GF-D8 (cell line): ENCODE measurements around the gene RFC5.
"Not testable (repeated sequence)": the region's sequence is repeated elsewhere in the genome, so short reads cannot be mapped to it uniquely, and the experiment has no call there.

Experiments
- DNase-seq: peaks from one replicate; lab custom pipeline; 2025; lab: John Stamatoyannopoulos, UW

Gene RFC5

DNA sequence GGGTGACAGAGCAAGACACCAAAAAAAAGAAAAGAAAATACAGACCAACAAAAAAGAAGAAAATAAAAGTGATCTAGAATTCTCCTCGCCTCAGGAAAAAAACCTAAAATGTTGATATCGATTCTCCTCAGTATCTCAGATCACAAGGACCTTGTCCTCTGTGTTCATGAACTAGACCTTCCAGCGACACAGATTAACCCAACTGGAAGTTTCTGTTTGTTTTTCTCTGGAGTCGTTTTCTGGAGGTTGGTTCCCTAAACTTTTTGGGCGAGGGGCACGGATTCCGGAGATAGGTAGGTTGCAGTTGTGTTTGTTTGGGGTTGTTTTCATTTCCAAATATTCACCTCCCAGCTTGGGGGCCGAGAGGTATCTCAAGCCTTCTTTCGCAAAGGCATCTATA lies 559 bp upstream of the RFC5 start:
- no peak for DNase-seq

DNA sequence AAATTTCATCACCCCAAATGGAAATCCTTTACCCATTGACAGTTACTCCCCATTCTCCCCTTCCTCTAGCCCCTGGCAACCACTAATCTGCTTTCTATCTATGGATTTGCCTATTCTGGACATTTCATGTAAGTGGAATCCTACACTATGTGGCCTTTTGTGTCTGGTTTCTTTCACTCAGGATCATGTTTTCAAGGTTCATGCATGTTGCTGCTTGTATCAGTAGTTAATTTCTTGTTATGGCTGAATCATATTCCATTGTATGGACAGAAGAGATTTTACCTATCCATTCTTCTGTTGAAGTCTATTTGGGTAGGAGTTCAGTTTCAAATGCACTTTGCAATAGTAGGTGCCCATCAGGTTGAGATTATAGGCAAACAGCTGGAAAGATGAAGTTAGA lies 1.4 kb downstream of the RFC5 start:
- DNase-seq: no peak

DNA sequence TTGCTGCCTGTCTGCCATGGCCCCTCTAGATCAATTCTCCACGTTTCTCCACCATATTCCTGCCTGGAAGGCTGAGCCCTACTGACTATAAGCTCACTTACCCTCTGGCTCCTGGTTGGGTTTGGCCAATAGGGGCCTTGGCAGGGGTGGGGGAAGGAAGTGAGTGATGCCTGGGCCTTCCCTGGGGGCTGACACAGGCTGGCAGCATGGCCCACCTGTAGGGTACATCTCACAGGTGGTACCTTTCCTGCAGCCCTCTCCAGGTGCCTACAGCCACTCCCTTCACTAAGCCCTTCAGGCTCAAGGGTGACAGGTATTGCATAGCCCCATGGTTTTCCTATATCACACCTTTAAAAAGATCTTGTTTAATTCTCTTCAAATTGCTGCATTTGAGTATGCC lies 3.5 kb downstream of the RFC5 start:
- DNase-seq: no peak

DNA sequence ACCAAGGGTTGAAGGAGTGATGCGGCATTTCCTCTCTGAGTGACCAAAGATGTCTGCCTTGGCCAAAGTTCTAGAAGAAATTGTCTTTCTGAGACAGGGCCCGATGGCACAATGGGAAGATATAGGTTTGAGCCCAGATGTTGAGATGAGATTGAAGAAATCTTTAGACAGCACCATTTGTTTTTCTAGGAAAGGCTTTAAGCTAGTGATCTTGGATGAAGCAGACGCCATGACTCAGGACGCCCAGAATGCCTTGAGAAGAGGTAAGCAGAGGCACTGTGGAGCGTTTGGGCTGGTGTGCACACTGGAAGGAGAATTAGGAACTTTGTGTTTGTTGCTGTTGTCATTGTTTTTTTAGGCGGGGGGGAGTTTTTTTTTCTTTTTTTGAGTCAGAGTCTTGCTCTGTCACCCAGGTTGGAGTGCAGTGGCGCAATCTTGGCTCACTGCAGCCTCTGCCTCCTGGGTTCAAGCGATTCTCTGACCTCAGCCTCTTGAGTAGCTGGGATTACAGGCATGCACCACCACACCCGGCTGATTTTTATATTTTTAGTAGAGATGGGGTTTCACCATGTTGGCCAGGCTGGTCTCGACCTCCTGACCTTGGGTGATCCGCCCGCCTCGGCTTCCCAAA lies 5.7 kb downstream of the RFC5 start:
- not testable (repeated sequence) for DNase-seq

DNA sequence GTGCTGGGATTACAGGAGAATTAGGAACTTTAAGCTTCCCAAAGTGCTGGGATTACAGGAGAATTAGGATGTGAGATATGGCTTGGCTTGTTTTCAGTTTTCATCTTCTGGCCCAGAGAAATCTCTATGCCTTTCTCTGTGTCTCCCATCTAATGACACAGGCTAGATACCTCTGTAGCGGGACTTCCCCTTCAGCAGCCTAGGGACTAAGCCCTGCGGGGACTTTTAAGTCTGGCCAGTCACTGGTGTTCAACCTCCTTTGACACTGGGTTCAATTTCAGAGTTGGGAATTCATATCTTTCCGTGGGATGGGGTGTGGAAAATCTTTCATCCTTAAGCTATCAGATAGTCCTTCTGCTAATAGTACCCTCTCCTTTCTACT lies 6.2 kb downstream of the RFC5 start:
- no peak for DNase-seq

DNA sequence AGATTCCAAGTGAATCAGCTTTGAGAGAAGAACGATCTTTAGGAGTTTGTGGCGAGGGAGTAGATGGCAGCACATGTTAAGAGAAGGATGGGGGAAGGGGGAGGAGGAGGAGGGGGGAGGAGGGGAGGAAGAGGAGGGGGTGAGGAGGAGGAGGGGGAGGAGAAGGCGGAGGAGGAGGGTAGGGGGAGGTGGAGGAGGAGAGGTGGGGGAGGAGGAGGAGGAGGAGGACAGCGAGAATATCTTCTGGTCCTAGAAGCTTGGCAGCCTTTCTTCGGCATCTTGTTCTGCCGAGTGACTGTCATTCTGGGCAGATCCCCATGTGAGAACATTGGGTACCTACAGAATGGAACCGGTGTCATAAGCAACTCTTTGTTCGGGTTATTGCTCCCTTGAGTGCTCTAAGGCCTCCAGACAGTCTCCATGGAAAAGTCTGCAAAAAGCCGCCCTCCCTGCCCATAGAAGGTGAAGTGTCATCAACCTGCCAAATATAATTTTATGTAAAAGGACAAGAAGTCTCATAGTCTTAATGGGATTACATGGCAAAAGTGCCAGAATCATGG lies 6.9 kb downstream of the RFC5 start:
- DNase-seq: no peak

DNA sequence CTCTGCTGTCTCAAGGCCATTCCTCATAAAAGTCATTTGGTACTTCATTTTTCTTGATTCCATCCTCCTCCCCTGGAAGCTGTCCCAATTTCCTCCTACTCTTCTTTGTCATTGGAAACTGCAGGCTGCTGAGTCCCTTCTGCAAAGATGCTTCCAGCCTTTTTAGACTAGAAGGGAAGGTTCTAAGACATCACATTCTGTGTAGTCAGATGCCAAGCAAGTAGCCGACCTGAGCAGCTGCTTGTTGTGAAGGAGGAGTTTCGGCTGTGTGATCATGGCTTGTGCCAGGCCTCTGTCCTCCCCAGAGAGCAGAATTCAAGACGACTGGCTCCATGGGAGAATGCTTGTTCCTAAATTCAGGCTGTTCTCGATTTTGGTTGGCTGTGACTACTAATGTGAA lies 8.7 kb downstream of the RFC5 start:
- no peak for DNase-seq

DNA sequence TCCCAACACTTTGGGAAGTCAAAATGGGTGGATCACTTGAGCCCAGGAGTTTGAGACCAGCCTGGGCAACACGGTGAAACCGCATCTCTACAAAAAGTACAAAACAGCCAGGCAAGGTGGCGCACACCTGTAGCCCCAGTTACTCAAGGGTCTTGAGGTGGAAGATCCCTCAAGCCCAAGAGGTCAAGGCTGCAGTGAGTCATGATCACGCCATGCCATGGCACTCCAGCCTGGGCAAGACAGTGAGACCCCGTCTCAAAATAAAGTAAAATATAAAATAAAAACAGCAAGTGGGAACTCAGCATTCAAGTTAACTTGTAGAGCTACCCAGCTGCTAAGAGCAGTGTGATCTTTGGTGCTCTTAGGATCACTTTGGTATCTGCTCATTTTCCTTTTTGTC lies 12.7 kb downstream of the RFC5 start:
- no peak for DNase-seq

DNA sequence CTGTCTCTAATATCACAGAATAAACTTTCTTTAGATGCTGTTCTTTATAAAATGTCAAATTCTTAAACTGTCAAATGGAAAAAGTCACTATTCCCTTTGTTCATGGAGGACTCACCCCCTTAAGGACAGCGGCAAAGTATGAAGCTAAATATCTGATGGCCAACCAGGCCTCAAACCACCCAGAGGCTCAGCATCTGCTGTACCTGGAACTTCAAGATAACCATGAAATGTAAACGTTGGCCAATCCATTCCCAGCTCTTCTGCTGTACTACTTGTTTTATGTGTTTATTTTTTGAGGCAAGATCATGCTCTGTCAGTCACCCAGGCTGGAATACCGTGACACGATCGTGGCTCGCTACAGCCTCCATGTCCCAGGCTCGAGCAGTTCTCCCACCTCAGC lies 15.7 kb downstream of the RFC5 start:
- DNase-seq: no peak

DNA sequence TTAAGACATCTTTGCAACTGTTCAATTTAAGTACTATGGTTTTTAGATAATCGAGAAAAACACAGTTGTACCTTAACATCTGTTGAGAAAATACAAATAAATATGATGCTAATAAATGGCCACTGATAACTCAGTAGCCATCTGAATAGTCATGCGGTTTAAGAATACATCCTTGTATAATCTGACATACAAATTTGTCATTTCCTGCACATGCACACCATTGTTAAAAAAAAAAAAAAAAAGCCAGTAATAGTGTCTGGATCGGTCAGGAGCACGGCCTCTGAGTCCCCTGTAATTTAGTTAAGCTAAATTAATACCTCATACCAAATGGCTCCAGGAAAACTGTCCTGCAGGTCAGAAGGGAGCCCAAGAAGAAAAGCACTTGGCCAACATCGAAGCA lies 16.8 kb downstream of the RFC5 start:
- DNase-seq: no peak

DNA sequence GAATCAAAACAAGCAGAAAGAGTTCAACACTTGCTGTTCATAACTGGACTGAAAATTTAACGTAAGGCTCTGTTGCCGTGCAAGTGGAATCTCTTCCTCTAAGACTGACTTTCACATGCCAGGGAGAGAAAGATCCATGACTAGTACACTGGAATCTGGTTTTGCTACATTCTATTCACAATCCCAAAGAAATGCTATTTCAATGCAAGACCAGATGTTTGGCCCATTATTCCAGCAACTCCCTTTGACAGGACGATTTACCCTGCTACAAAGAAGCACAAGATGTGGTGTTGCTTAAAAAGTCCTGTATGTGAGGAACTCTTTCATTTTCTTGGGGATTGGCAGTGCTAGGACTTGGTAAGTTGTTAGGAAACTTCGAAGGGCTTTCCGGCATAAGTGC lies 17.4 kb downstream of the RFC5 start:
- DNase-seq: no peak

DNA sequence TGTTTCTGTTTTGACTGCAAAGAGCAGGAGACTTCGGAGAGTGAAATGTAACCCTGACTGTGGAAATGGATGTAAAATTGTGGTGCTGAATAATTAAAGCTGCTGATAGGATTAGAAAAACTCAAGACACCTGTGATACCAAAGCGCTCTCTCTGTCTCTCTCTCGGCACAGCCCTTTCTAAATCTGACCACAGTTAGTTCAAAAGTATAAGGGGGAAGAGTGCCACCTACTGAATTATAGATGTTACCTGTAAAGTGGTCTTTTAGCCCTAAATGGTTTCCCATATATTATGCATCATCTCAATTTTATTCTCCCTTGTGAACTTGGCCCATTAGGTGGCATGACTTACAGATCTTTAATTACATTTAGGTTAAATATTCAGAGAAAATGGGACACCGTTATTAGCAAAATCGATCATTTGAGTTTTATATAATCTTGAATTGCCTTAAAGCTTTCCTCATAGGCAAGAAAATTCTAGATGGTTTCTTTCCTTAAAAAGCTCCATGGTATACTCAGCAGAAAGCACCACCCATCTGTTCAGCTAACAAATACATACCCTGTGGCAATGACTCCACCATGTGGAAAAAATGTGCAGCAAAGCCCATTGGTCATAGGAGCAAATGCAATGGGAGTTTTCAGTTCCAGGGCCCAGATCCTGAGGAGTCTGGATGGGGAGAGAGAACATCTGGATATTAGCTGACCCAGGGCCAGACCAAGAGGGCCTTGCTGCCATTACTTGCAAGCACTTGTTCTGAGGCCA lies 18.1 kb downstream of the RFC5 start:
- no peak for DNase-seq

DNA sequence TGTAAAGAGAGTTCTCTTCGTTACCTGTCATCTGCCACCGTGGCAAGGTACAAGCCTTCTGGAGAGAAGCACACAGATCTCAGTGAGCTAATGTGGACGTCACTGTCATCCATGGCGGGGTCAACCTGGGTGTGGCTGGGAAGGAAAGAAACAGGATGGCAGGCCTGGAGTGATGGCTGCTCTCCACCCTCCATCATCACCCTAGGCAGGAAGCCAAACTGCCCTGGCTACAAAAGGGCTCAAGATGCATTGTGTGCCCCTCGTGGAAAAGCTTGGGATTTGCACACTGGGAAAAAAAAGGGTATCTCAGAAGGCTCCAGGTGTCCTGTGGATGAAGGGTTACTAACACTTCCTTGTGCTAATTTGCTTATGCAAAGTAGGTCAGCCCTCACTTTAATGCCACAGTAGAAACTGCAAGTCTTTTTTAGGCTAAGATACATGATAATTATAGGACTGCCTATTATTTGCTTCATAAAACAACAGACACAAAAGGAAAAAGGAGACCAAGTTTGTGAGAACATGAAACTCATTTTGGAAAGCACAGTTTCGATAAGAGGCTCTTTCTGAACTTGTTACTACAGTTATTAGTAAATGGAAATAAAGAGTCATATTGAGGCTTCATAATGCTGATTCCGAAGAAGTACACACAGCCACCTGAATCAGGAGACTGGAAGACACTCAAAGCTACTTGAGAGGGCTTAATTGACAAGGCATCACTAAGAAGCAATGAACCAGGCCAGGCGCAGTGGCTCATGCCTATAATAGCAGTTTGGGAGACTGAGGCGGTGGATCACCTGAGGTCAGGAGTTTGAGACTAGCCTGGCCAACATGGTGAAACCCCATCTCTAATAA lies 18.9 kb downstream of the RFC5 start:
- DNase-seq: no peak

DNA sequence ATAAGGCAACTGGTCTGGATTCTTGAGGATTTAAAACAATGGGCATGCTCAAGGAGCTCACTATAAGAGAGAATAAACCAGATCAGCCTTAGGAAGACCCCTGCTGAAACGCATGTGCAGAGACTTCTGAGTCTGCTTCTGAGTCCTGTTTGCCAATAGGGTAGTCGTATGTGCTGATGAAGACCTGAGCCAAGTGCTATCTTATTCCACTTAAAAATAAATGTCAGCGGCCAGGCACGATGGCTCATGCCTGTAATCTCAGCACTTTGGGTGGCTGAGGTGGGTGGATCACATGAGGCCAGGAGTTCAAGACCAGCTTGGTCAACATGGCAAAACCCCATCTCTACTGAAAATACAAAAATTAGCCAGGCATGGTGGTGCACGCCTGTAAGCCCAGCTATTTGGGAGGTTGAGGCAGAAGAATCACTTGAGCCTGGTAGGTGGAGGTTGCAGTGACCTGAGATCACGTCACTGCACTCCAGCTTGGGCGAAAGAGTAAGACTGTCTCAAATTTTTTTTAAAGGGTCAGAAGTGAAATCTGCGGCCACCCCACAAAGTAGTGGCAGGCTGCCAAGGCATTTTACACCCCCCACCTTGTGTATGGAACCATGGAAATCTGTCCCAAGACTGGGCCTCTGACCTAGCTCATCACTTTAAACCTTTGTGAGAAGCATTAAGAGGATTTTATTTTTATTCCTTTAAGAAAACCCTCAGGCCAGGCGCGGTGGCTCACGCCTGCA lies 20.3 kb downstream of the RFC5 start:
- DNase-seq: no peak

DNA sequence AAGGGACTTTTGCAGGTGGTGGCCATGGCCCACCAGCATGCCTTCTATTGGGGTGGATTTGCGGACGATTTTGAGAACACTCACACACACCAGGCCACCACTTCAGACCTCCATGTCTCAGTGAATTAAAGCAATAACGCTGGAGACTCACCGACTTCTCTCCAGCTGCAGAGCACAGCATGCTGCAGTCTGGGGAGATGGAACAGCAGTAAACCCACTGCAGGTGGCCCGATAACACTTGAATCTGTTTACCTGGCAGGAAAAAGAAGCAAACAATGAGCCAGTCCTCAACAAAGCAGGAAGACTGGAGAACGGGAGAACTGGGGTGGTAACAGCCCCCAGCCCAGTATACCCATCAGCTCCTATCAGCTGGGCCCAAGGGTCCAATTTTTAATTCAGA lies 21.6 kb downstream of the RFC5 start:
- no peak for DNase-seq

DNA sequence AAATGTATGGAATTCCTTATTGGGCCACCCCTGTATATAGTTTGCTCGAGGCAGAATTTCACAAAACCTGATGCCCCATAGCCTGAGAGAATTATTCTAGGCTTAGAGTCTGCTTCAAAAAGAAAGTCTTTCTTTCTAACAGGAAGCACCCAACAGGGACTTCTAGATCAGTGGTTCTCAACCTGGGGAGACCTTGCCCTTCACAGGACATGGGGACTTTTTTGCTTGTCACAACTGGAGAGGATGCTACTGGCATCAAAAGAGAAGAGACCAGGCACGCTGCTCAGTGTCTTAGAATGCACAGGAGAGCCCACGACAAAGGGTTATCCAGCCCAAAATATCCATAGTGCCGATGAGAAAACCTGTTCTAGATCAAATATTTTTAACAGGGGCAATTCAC lies 25.6 kb downstream of the RFC5 start:
- no peak for DNase-seq

DNA sequence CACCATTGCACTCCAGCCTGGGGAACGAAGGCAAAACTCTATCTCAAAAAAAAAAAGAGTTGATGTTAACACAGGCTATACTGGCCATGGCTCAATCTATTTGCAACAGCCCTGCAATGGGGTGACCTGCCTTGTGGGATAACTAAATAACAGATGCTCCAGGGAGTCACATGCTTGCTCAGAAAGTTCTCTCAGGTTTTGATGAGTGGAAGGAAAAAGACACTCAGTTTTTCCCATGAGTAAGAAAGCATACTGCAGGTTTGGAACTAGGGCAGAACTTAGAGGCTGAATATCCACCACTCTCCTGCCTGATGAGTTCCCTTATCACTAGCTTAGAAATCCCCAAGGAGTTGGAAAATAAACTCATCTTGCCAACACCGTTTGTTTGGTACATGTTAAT lies 27.6 kb downstream of the RFC5 start:
- no peak for DNase-seq

DNA sequence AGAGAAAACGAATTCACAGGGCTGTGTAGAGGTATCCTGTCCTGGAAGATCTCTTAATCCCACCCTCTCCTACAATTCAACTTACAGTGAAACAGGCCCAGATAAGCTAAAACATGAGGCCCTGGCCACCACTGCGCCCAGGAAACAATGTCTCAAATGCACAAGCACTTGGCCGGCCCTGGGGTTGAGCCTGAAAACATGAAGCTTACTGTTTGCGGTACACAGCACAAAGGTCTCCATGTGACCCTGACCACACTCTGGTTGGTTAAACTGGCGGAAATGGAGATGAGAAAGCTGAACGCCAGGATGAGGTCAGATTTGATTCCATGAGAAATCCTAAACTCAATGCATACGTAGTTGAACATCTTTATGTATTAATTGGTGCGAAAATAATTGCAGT lies 28.1 kb downstream of the RFC5 start:
- DNase-seq: no peak

DNA sequence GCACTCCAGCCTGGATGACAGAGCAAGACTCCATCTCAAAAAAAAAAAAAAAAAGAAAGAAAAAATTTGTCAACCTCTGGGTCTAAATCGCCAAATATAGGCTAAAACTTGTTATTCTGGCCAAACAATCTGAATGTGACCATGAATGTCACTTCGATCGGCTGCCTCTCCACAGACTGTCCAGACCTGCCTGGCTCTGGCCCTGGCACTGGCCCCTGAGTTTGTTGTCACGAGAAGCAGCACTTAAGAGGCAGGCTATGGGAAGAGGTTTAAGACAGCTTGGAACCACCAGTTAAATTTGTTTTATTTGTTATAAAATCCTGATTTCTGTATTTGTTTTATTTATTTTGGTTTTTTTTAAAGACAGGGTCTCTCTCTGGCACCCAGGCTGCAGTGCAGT lies 29.9 kb downstream of the RFC5 start:
- no peak for DNase-seq

DNA sequence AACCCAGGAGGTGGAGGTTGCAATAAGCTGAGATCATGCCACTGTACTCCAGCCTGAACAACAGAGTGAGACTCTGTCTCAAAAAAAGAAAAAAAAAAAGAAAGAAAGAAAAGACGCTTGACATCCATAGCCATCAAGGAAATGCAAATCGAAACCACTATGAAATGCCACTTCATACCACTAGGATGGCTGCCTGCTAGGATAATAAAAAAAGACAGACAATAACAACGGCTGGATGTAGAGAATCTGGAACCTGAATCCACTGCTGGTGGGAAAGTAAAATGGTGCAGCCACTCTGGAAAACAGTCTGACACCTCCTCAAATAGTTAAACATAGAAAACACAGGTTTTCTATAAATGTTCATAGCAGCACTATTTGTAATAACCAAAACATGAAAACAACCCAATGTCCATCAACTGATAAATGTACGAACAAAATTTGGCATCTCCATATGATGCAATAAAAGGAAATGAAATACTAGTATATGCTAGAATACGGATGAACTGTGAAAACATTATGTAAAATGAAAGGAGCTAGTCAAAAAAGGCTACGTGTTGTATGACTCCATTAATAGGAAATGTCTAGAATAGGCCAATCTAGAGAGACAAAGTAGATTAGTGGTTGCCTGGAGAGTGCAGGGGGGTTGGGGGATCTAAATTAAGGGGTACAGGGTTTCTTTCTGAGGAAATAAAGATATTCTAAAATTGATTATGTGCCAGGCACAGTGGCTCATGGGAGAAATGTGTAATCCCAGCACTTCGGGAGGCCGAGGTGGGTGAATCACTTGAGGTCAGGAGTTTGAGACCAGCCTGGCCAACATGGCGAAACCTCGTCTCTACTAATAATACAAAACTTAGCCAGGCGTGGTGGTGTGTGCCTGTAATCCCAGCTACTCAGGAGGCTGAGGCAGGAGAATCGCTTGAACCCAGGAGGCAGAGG lies 34.7 kb downstream of the RFC5 start:
- DNase-seq: no peak
